Measurements from ENCODE around the gene ZNF367. TPM values are rescaled to one million over a fixed set of nuclear protein-coding genes. Genes with fewer than 3 reads are reported as not detected.

Gene ZNF367
- total and polyA plus RNA-seq, 2 experiments from 2014 or later, result 2.5 to 12.3 TPM

DNA sequence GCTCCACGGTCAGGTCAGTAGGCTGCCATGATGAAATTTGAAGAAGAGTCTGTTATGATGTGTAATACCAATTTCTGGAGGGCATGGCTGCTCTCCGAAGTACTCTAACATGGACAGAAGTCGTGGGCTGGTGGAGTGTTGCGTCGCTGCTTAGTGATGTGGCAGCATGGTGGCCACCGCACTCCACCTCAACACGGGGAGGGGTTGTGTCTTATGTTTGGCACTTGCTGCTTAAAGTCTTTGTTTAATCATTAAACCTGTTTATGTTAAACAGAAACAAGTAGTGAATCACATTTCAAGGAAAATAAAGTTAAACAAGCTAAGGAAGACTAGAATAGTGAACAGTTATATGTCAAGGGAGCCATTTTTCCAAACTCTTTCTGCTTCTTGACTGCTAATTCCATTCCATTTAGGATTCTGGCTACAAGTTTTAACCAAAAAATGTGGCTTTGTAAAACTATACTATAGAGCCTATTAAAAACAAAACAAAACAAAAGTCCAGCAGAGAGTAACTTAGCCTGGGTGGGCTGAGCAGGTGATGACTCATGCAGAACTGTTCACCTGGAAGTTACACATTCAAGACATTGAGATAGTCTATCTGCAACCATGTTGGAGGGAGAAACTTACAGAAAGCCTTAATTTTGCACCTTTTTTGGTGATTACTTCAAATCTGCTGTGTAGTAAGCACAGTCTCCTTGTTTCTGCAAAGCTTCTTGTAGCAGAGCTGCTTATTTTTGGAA is 41.3 kb upstream of the ZNF367 start:
- H3K4me2 ChIP-seq, result peak overlapping the region; percentile 44
- H3K4me1 Mint-ChIP-seq, result peaks cover 40% of the 10 kb centered on the region
- peaks cover 35% of the 10 kb centered on the region for H3K4me1 ChIP-seq (ENCODE audit: insufficient read depth)
- H3K4me3 ChIP-seq, result no peak overlapping the region
- no peak overlapping the region; the same call in 1 of the 2 replicates for H3K27ac Mint-ChIP-seq
- peaks cover 4% of the 10 kb centered on the region; the same call in 1 of the 3 replicates for H3K36me3 Mint-ChIP-seq (ENCODE audit: low read depth)
- peaks cover 1% of the 10 kb centered on the region for H3K27me3 Mint-ChIP-seq (ENCODE audit: insufficient read depth, low read depth, poor library complexity)
- H3K27me3 ChIP-seq (ENCODE audit: insufficient read depth), result no peaks in the 10 kb centered on the region
- no peak for DNase-seq (ENCODE audit: low spot score)
- H2AFZ ChIP-seq, result no peak overlapping the region
- H3K9me3 Mint-ChIP-seq, result no peaks in the 10 kb centered on the region
- H3K27ac ChIP-seq (ENCODE audit: low read depth), result peak overlapping the region; percentile 61
- 0 out of 2 replicates have a peak, but pooled peaks cover 6% of the 10 kb centered on the region for H3K79me2 ChIP-seq (replicated peaks; ENCODE audit: insufficient read depth)
- H3K4me3 Mint-ChIP-seq, result no peak overlapping the region
- no peak for ATAC-seq
- H4K20me1 ChIP-seq (replicated peaks; ENCODE audit: insufficient read depth), result no peaks in the 10 kb centered on the region
- TF ChIP-seq, protein P1, sequence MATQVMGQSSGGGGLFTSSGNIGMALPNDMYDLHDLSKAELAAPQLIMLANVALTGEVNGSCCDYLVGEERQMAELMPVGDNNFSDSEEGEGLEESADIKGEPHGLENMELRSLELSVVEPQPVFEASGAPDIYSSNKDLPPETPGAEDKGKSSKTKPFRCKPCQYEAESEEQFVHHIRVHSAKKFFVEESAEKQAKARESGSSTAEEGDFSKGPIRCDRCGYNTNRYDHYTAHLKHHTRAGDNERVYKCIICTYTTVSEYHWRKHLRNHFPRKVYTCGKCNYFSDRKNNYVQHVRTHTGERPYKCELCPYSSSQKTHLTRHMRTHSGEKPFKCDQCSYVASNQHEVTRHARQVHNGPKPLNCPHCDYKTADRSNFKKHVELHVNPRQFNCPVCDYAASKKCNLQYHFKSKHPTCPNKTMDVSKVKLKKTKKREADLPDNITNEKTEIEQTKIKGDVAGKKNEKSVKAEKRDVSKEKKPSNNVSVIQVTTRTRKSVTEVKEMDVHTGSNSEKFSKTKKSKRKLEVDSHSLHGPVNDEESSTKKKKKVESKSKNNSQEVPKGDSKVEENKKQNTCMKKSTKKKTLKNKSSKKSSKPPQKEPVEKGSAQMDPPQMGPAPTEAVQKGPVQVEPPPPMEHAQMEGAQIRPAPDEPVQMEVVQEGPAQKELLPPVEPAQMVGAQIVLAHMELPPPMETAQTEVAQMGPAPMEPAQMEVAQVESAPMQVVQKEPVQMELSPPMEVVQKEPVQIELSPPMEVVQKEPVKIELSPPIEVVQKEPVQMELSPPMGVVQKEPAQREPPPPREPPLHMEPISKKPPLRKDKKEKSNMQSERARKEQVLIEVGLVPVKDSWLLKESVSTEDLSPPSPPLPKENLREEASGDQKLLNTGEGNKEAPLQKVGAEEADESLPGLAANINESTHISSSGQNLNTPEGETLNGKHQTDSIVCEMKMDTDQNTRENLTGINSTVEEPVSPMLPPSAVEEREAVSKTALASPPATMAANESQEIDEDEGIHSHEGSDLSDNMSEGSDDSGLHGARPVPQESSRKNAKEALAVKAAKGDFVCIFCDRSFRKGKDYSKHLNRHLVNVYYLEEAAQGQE (IDR thresholded peaks at IDR 0.05; ENCODE audit: unreplicated experiment), result no peak
- TF ChIP-seq, protein P2, sequence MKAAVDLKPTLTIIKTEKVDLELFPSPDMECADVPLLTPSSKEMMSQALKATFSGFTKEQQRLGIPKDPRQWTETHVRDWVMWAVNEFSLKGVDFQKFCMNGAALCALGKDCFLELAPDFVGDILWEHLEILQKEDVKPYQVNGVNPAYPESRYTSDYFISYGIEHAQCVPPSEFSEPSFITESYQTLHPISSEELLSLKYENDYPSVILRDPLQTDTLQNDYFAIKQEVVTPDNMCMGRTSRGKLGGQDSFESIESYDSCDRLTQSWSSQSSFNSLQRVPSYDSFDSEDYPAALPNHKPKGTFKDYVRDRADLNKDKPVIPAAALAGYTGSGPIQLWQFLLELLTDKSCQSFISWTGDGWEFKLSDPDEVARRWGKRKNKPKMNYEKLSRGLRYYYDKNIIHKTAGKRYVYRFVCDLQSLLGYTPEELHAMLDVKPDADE (IDR thresholded peaks at IDR 0.05), result no peak
- TF ChIP-seq ZNF114 (CRISPR knock-in tag; IDR thresholded peaks at IDR 0.05), result no peak
- no peaks in the 10 kb centered on the region for H3K9me2 ChIP-seq (ENCODE audit: insufficient read depth)
- H3F3A ChIP-seq (replicated peaks; ENCODE audit: low read depth), result no peaks in the 10 kb centered on the region
- H3K36me3 ChIP-seq (ENCODE audit: insufficient read depth), result no peaks in the 10 kb centered on the region

DNA sequence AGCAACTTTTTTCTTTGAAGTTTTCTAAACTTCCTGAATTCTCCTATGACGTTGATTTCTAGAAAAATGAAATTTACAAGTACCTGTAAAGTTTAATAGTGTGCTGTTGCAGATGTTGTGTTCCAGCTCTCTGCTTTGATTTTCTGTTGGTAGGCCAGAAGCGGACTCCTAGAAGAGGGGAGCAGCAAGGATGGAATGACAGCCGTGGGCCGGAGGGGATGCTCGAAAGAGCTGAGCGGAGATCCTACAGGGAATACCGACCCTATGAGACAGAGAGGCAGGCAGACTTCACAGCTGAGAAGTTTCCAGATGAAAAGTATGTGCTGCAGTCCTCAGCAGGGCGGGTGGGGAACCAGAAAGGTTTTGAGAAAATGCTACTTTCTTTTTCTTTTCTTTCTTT is 40.1 kb upstream of the ZNF367 start:
- Mint-ChIP-seq H3K27me3 (ENCODE audit: insufficient read depth, low read depth, poor library complexity) (peaks cover 1% of the 10 kb centered on the region), H3K36me3 (ENCODE audit: low read depth) (peaks cover 4% of the 10 kb centered on the region; the same call in 1 of the 3 replicates), H3K9me3 (no peaks in the 10 kb centered on the region), H3K27ac (no peak overlapping the region), H3K4me3 (no peak overlapping the region), H3K4me1 (peaks cover 37% of the 10 kb centered on the region)
- no peak overlapping the region for H3K4me3 ChIP-seq
- H3K4me1 ChIP-seq (ENCODE audit: insufficient read depth), result peaks cover 35% of the 10 kb centered on the region
- no peak overlapping the region for H2AFZ ChIP-seq
- no peaks in the 10 kb centered on the region for H3K36me3 ChIP-seq (ENCODE audit: insufficient read depth)
- DNase-seq (ENCODE audit: low spot score), result peak; percentile 7
- no peak for ATAC-seq
- no peaks in the 10 kb centered on the region for H4K20me1 ChIP-seq (replicated peaks; ENCODE audit: insufficient read depth)
- no peak overlapping the region for H3K4me2 ChIP-seq
- H3F3A ChIP-seq (replicated peaks; ENCODE audit: low read depth), result no peaks in the 10 kb centered on the region
- H3K9me2 ChIP-seq (ENCODE audit: insufficient read depth), result no peaks in the 10 kb centered on the region
- no peaks in the 10 kb centered on the region for H3K27me3 ChIP-seq (ENCODE audit: insufficient read depth)
- H3K79me2 ChIP-seq (replicated peaks; ENCODE audit: insufficient read depth), result peaks cover 17% of the 10 kb centered on the region
- 0 out of 2 replicates have a peak overlapping the region, but pooled peaks have one; percentile 6 for H3K27ac ChIP-seq (ENCODE audit: low read depth)
- TF ChIP-seq, protein P3, sequence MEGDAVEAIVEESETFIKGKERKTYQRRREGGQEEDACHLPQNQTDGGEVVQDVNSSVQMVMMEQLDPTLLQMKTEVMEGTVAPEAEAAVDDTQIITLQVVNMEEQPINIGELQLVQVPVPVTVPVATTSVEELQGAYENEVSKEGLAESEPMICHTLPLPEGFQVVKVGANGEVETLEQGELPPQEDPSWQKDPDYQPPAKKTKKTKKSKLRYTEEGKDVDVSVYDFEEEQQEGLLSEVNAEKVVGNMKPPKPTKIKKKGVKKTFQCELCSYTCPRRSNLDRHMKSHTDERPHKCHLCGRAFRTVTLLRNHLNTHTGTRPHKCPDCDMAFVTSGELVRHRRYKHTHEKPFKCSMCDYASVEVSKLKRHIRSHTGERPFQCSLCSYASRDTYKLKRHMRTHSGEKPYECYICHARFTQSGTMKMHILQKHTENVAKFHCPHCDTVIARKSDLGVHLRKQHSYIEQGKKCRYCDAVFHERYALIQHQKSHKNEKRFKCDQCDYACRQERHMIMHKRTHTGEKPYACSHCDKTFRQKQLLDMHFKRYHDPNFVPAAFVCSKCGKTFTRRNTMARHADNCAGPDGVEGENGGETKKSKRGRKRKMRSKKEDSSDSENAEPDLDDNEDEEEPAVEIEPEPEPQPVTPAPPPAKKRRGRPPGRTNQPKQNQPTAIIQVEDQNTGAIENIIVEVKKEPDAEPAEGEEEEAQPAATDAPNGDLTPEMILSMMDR (conservative IDR thresholded peaks at IDR 0.05; ENCODE audit: low read depth in 2 of 2), result no peak
- TF ChIP-seq ZNF331 (CRISPR knock-in tag; IDR thresholded peaks at IDR 0.05; ENCODE audit: low read depth) (no peak), EZH2 (IDR thresholded peaks at IDR 0.05; ENCODE audit: low read depth, unreplicated experiment) (no peak), NANOG (IDR thresholded peaks at IDR 0.05; ENCODE audit: borderline replicate concordance) (no peak), ZNF114 (CRISPR knock-in tag; IDR thresholded peaks at IDR 0.05) (no peak), STAT1 (IDR thresholded peaks at IDR 0.05; ENCODE audit: unreplicated experiment) (no peak), CREB1 (CRISPR knock-in tag; IDR thresholded peaks at IDR 0.05; ENCODE audit: low read depth) (no peak), EZH2phosphoT487 (IDR thresholded peaks at IDR 0.05; ENCODE audit: unreplicated experiment) (no peak)
- TF ChIP-seq, protein P1 (IDR thresholded peaks at IDR 0.05; ENCODE audit: unreplicated experiment), result no peak
- TF ChIP-seq, protein P2 (IDR thresholded peaks at IDR 0.05), result no peak
